PC-9 (cell line): ENCODE measurements around the gene AOPEP. TPM values are rescaled to one million over a fixed set of nuclear protein-coding genes. Genes with fewer than 3 reads are reported as not detected.

Experiments
- BruUV-seq: library from RNA; stranded (reverse); fragments of 400-500 nt; replicated peaks from 2 replicates; lab custom pipeline; 2021; lab: Mats Ljungman, UMichigan
- CTCF ChIA-PET: fragments of 300-600 bp; sonication (Branson Sonifier 250); formaldehyde crosslinking; loops from one replicate; lab custom pipeline; 2022; ENCODE audit warnings: antibody characterized with exemption; lab: Charles Lee
- POLR2A ChIA-PET: fragments of 300-600 bp; sonication (Branson Sonifier 250); formaldehyde crosslinking; loops from one replicate; lab custom pipeline; 2022; ENCODE audit warnings: antibody characterized with exemption; ENCODE audit not compliant: unreplicated experiment; lab: Charles Lee
- DNase-seq, 2 experiments: peaks; one replicate each; pipeline versions ENCODE4 v3.0.0 to v3.0.0-alpha.2; 2015 to 2022; ENCODE audit warnings: mixed read lengths in 1 of 2
- H2AFZ ChIP-seq: fragments of 200-600 bp; sonication (generic); 2 replicates; pipeline ENCODE4 v1.8.1; 2017; ENCODE audit warnings: antibody characterized with exemption
- H3F3A ChIP-seq: fragments of 200-600 bp; sonication (generic); 2 replicates; pipeline ENCODE4 v1.8.1; 2017; ENCODE audit warnings: antibody characterized with exemption, mild to moderate bottlenecking, low read depth; ENCODE audit not compliant: insufficient read depth
- H3K27ac ChIP-seq: fragments of 200-600 bp; sonication (generic); 2 replicates; pipeline ENCODE4 v1.6.1; 2016; ENCODE audit warnings: mixed run types
- H3K27me3 ChIP-seq: fragments of 200-600 bp; sonication (generic); 2 replicates; pipeline ENCODE4 v1.6.1; 2016; ENCODE audit warnings: low read depth, mixed run types; ENCODE audit not compliant: insufficient read depth
- H3K36me3 ChIP-seq: fragments of 200-600 bp; sonication (generic); 2 replicates; pipeline ENCODE4 v1.6.1; 2016; ENCODE audit warnings: low read depth, mixed run types
- H3K4me1 ChIP-seq: fragments of 200-600 bp; sonication (generic); replicated peaks from 2 replicates; pipeline ENCODE4 v1.6.1; 2016; ENCODE audit warnings: mixed run types; ENCODE audit not compliant: insufficient read depth
- H3K4me2 ChIP-seq: fragments of 200-600 bp; sonication (generic); 2 replicates; pipeline ENCODE4 v1.6.1; 2017; ENCODE audit warnings: mixed run types
- H3K4me3 ChIP-seq: fragments of 200-600 bp; sonication (generic); 2 replicates; pipeline ENCODE4 v1.6.1; 2016; ENCODE audit warnings: mixed run types
- H3K79me2 ChIP-seq: fragments of 200-600 bp; sonication (generic); 2 replicates; pipeline ENCODE4 v1.6.1; 2017; ENCODE audit warnings: low read depth, mixed run types
- H3K9me2 ChIP-seq: fragments of 200-600 bp; sonication (generic); 2 replicates; pipeline ENCODE4 v1.8.1; 2017; ENCODE audit warnings: mild to moderate bottlenecking; ENCODE audit not compliant: insufficient read depth
- H3K9me3 ChIP-seq: fragments of 200-600 bp; sonication (generic); 2 replicates; pipeline ENCODE4 v1.8.1; 2016; ENCODE audit warnings: low read depth; ENCODE audit not compliant: insufficient read depth
- H4K20me1 ChIP-seq: fragments of 200-600 bp; sonication (generic); 2 replicates; pipeline ENCODE4 v1.8.1; 2017; ENCODE audit not compliant: insufficient read depth
- EZH2 ChIP-seq: fragments of 200-600 bp; sonication (generic); IDR thresholded peaks from 2 replicates; pipeline ENCODE4 v1.8.0; 2017; ENCODE audit warnings: antibody characterized with exemption, low read depth
- intact Hi-C: fragments of 100-400 bp; cut with micrococcal nuclease; formaldehyde crosslinking; loops from one replicate; pipeline ENCODE4 v1.10.0; 2022; ENCODE audit not compliant: unreplicated experiment
- total RNA-seq: library from RNA; stranded (reverse); gene quantifications from 2 replicates; pipeline ENCODE4 v1.2.3, GENCODE V29; 2021
- TF ChIP-seq, protein P1 (sequence below): fragments of 200-600 bp; sonication (generic); conservative IDR thresholded peaks from 2 replicates; pipeline ENCODE4 v1.6.1; 2017; ENCODE audit warnings: mixed run types, antibody characterized with exemption, mild to moderate bottlenecking, moderate library complexity

AOPEP gene
- total RNA-seq, 1 experiment from 2014 or later: 90.0 TPM

DNA sequence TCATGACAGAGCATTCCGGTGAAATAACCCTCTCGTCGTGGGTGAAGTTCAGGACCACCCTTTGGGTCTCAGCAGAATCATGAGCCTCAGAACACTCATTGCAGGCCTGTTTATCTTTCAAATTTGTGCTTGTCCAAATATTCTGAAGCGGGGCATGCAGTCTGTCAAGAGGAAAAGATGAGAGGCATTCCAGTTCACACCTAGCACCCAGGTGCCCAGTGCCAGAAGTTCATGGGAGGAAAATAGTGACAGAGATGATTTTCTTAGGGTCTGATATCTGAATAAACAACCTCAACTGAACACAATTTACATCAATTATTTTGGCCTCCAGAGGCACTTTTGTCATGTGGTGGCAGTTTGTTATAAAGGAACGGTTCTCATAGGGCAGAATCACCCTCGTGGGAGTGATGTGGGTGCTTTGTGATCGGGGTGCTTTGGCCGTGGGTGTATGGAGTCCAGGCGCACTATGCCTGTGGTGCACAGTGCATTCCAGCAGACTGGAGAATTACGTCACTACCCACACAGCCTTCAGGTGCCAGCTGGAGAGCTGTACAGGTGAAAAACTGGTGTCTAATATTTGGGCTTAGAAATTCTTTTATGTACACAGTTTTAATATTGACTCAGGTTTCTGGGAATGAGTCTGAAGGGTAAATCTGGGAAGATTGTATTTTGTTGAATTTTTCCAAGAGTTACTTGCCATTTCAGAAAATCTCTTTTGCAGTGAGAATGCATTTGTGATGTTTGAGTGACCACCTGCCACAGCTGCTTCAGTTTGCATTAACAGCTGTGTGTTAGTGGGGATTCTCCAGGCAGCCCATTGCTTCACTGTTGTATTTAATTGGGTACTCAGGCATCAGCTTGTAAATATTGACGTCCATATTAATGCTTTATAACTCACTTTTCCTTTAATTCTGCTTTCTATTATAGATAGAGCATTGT is 301.7 kb downstream of the AOPEP start:
- H3K79me2 ChIP-seq: peaks cover 98% of the 10 kb centered on the region
- H3K27me3 ChIP-seq: no peaks in the 10 kb centered on the region
- peaks cover 62% of the 10 kb centered on the region for H3K36me3 ChIP-seq
- intact Hi-C loops: no loop called here
- H3K4me3 ChIP-seq: no peak overlapping the region
- peaks cover 8% of the 10 kb centered on the region for H3K4me1 ChIP-seq
- no peaks in the 10 kb centered on the region for H3K9me2 ChIP-seq
- H4K20me1 ChIP-seq: peaks cover 80% of the 10 kb centered on the region
- TF ChIP-seq EZH2: no peak
- TF ChIP-seq, protein P1, sequence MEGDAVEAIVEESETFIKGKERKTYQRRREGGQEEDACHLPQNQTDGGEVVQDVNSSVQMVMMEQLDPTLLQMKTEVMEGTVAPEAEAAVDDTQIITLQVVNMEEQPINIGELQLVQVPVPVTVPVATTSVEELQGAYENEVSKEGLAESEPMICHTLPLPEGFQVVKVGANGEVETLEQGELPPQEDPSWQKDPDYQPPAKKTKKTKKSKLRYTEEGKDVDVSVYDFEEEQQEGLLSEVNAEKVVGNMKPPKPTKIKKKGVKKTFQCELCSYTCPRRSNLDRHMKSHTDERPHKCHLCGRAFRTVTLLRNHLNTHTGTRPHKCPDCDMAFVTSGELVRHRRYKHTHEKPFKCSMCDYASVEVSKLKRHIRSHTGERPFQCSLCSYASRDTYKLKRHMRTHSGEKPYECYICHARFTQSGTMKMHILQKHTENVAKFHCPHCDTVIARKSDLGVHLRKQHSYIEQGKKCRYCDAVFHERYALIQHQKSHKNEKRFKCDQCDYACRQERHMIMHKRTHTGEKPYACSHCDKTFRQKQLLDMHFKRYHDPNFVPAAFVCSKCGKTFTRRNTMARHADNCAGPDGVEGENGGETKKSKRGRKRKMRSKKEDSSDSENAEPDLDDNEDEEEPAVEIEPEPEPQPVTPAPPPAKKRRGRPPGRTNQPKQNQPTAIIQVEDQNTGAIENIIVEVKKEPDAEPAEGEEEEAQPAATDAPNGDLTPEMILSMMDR: no peak
- H3F3A ChIP-seq: peaks cover 47% of the 10 kb centered on the region
- H3K27ac ChIP-seq: no peak overlapping the region
- POLR2A ChIA-PET: interaction anchor here (0.6 to 0.7 kb wide), 2 partner anchors 9 to 267 kb away, joined by 3 read pairs; no protein-coding TSS in a partner anchor
- CTCF ChIA-PET: no interaction called here
- H3K4me2 ChIP-seq: no peak overlapping the region
- no peak overlapping the region for H2AFZ ChIP-seq
- H3K9me3 ChIP-seq: no peaks in the 10 kb centered on the region
- no peak for DNase-seq
- BruUV-seq: no TSS peak

DNA sequence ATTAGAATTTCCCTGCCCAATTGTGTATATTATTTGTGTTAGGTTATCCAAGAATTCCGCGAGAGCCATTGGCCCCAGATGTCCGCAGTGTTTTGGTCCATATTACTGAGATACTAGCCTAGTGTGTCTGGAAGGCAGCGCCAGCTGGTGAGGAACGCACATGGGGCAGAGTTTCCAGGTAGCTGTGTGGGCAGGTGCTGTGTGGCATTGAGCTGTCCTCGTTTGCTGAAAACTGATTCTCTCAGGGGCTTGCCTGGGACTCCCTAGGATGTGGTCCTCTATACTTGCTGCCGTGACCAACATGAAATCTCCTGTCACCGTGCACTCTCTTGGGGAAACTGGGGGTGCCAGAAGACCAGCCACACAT is 302.3 kb downstream of the AOPEP start:
- ChIA-PET CTCF (no interaction called here), POLR2A (interaction anchor here (0.7 kb wide), 1 partner anchor 268 kb away, joined by 3 read pairs; no protein-coding TSS in a partner anchor)
- Histone ChIP-seq H3K27me3 (no peaks in the 10 kb centered on the region), H3K4me1 (peaks cover 8% of the 10 kb centered on the region), H3K9me2 (no peaks in the 10 kb centered on the region), H3K4me3 (no peak overlapping the region), H3K79me2 (peaks cover 98% of the 10 kb centered on the region), H2AFZ (no peak overlapping the region), H3K4me2 (no peak overlapping the region), H3F3A (peaks cover 42% of the 10 kb centered on the region), H3K27ac (peak overlapping the region; percentile 18; the same call in 1 of the 2 replicates), H3K36me3 (peaks cover 59% of the 10 kb centered on the region), H4K20me1 (peaks cover 79% of the 10 kb centered on the region), H3K9me3 (no peaks in the 10 kb centered on the region)
- DNase-seq: no peak
- no TSS peak for BruUV-seq
- intact Hi-C loops: no loop called here
- TF ChIP-seq EZH2: no peak
- TF ChIP-seq, protein P1: no peak

DNA sequence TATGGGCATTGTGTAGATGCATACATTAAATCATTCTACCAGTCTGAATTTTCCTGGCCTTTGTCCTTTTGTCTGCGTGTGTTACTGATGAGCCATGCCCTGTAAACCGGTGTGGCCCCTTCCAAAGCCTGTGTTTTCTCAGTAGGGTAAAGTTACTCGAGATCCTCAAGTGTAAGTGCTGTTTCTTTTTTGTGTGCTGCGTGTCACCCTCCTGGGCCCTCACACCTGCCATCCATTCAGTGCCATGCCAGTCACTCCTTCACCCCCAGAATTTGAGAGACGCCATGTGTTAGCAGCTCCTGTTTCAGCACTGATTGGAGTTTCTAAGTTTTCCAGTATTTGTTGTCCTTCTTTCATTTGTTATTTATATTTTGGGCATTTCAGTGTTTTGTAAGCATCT is 302.8 kb downstream of the AOPEP start:
- Histone ChIP-seq H3K4me2 (no peak overlapping the region), H3K9me2 (no peaks in the 10 kb centered on the region), H3F3A (peaks cover 44% of the 10 kb centered on the region), H4K20me1 (peaks cover 80% of the 10 kb centered on the region), H3K4me3 (no peak overlapping the region), H3K79me2 (peaks cover 98% of the 10 kb centered on the region), H2AFZ (no peak overlapping the region), H3K27me3 (no peaks in the 10 kb centered on the region), H3K36me3 (peaks cover 59% of the 10 kb centered on the region), H3K9me3 (no peaks in the 10 kb centered on the region), H3K27ac (peak overlapping the region; percentile 18; the same call in 1 of the 2 replicates), H3K4me1 (peaks cover 8% of the 10 kb centered on the region)
- intact Hi-C loops: no loop called here
- ChIA-PET POLR2A (no interaction called here), CTCF (no interaction called here)
- TF ChIP-seq, protein P1: no peak
- no peak for TF ChIP-seq EZH2
- DNase-seq: no peak
- BruUV-seq: no TSS peak
